VCaP (cell line): ENCODE data around the gene DPH6.

Experiments used
- H3K27ac ChIP-seq: fragments of 450-650 bp; 2 replicates; pipeline ENCODE4 v1.5.1; 2017
- CTCF ChIP-seq: fragments of 450-650 bp; conservative IDR thresholded peaks from 2 replicates; pipeline ENCODE4 v1.5.1; 2017; ENCODE audit warnings: mild to moderate bottlenecking, moderate library complexity

Gene DPH6

GRCh38 chr15:35439291-35439690 lies 106.7 kb downstream of the DPH6 start:
- H3K27ac ChIP-seq: no peak overlapping the region

GRCh38 chr15:35437157-35437556 lies 108.8 kb downstream of the DPH6 start:
- no peak overlapping the region for H3K27ac ChIP-seq
- no peak for TF ChIP-seq CTCF

More at GRCh38 chr15:35439291-35439690, 106.7 kb downstream of the DPH6 start:
- no peak for TF ChIP-seq CTCF

- H3K27ac ChIP-seq: no peak overlapping the region
- TF ChIP-seq CTCF: no peak
Measured at GRCh38 chr15:35436422-35436821, 109.5 kb downstream of the DPH6 start.

GRCh38 chr15:35431281-35431680 lies 114.7 kb downstream of the DPH6 start:
- H3K27ac ChIP-seq: peak overlapping the region; percentile 11
- no peak for TF ChIP-seq CTCF

GRCh38 chr15:35430301-35430700 lies 115.7 kb downstream of the DPH6 start:
- H3K27ac ChIP-seq: no peak overlapping the region
- TF ChIP-seq CTCF: no peak

- no peak for TF ChIP-seq CTCF
- H3K27ac ChIP-seq: no peak overlapping the region
Measured at GRCh38 chr15:35427496-35427895, 118.5 kb downstream of the DPH6 start.

GRCh38 chr15:35427091-35427490 lies 118.9 kb downstream of the DPH6 start:
- no peak for TF ChIP-seq CTCF
- H3K27ac ChIP-seq: no peak overlapping the region

- H3K27ac ChIP-seq: no peak overlapping the region
- TF ChIP-seq CTCF: no peak
Measured at GRCh38 chr15:35410775-35411174, 135.2 kb downstream of the DPH6 start.
